GM18951 (cell line): Measurements from ENCODE around the gene SEMA6B.

Source experiments
- POLR2A ChIP-seq: IDR thresholded peaks from 4 replicates; pipeline ENCODE4 v1.6.1; 2011; ENCODE audit warnings: mild to moderate bottlenecking; ENCODE audit not compliant: insufficient read length, insufficient read depth; ENCODE audit errors: extremely low read depth
- in situ Hi-C: fragments of 300-500 bp; cut with MboI; formaldehyde crosslinking; loops from one replicate; pipeline ENCODE4 v1.12.0; 2022; ENCODE audit warnings: low sequenced_read_pairs, mixed read lengths, inconsistent platforms; ENCODE audit not compliant: unreplicated experiment

The SEMA6B gene

DNA sequence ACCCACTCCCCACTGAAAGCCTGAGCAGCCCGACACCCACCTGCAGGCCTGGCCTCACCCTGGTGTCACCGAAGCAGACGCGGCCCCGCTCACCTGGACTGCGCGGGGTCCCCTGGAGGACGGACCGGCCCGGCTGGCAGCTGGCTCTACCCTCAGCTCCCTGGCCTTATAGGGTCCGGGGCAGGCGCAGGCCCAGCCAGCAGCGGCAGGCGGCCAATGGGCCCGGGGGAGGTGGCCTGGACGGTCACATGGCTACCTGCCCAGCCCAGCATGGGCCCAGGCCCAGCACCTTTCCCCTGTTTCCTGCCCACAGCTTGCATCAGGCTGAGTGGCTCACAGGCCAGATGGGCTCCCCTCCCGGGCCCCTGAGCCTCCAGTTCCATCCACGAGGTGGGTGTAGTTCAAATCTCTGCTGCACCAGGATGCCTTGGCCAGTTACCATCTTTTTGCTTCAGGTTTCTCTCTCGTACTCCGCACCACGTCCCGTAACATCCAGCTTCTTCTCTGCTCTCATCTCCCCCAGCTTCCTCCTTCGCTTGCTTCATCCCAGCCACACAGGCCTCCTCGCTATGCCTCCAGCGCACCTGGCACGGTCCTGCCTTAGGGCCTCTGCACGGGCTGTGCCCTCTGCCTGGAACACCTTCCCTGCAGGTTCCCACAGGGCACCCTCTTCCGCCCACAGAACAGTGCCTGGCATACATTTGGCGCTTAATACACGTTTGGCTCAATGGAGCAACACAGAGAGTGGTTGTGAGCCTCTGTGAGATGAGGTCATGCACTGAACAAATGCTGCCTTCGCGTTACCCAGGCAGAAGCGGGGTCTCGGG lies 40.9 kb downstream of the SEMA6B start, which contains the start of gene PLIN4:
Gene PLIN4 (minus strand): TSS at position 142 of the 827 bp plus-strand sequence. CDS start 214 bp downstream, outside the sequence.
- no peak for TF ChIP-seq POLR2A
- in situ Hi-C loops = no loop called here

DNA sequence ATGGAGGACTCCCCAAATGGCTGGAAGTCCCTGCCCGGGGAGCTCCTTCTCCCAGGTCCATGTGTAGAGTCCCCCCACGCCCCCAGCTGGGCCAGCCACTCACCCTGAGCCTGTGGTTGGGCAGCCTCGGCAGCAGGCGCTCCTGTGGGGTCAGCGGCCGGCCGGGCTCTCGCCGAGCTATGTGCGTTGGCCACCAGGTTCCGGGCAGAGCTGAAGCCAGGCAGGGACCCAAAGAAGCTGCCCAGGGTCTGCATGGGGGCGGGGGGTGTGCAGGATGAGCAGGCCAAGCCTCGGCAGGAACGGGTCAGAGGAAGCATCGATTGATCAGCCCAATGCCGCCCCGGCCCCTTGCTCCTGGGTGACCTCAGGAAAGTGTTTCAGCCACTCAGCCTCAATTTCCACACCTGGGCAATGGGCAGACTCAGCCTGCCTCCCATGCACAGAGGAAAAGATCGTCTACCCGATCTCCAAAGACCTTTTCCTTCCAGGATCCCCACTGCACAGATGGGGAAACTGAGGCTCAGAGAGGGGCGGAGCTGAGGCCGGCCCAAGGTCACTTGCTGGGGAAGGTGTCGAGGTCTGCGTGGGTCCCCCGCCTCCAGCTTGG lies 41.9 kb downstream of the SEMA6B start:
- in situ Hi-C loops = no loop called here

GRCh38 chr19:4516939-4517300 lies 42.6 kb downstream of the SEMA6B start:
- in situ Hi-C loops = no loop called here

More for the DNA sequence above, 41.9 kb downstream of the SEMA6B start:
- TF ChIP-seq POLR2A = no peak

GRCh38 chr19:4516199-4516938 lies 43.1 kb downstream of the SEMA6B start:
- no peak for TF ChIP-seq POLR2A

More at GRCh38 chr19:4516939-4517300, 42.6 kb downstream of the SEMA6B start:
- TF ChIP-seq POLR2A = no peak

GRCh38 chr19:4515732-4516131 lies 43.8 kb downstream of the SEMA6B start:
- TF ChIP-seq POLR2A = no peak
- in situ Hi-C loops = no loop called here

More at GRCh38 chr19:4516199-4516938, 43.1 kb downstream of the SEMA6B start:
- in situ Hi-C loops = no loop called here

DNA sequence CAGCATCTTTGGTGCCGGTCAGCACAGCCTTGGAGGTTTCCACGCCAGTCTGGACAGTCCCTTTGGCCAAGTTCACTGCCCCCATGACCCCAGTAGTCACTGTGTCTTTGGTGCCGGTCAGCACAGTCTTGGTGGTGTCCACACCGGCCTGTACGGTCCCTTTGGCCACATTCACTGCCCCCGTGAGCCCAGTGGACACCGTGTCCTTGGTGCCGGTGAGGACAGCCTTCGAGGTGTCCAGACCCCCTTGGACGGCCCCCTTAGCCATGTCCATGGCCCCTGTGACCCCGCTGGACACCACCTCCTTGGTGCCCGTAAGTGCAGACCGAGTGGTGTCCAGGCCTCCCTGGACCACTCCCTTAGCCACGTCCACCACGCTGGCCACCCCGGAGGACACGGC lies 46.2 kb downstream of the SEMA6B start:
- no peak for TF ChIP-seq POLR2A
- in situ Hi-C loops = no loop called here

- no peak for TF ChIP-seq POLR2A
- in situ Hi-C loops = no loop called here
Measured at GRCh38 chr19:4512070-4512469, 47.4 kb downstream of the SEMA6B start.

GRCh38 chr19:4511300-4512054 lies 48.0 kb downstream of the SEMA6B start:
- TF ChIP-seq POLR2A = no peak
- in situ Hi-C loops = no loop called here

- no peak for TF ChIP-seq POLR2A
- in situ Hi-C loops = no loop called here
Measured at GRCh38 chr19:4510435-4511255, 48.8 kb downstream of the SEMA6B start.

GRCh38 chr19:4508698-4509097 lies 50.8 kb downstream of the SEMA6B start:
- TF ChIP-seq POLR2A = no peak
- in situ Hi-C loops = no loop called here

DNA sequence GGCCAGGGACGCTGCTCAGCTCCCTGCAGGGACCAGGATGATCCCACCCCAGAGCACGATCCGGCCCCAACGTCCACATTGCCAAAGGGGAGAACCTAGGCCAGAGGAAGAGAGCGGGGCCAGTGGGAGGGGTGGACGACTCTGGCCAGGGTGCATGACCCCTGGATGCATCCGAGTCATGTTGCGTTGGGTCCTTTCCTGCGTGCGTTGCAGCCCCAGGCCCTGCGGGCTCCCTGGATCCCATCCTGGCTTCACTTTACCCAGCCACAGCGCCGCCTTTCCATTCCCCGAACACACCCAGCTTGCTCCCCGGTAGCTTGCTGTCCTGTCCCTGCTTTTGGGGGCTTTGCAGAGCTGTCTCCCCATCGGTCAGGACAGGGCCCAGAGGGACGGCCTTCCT lies 51.7 kb downstream of the SEMA6B start:
- in situ Hi-C loops = no loop called here
- TF ChIP-seq POLR2A = no peak

DNA sequence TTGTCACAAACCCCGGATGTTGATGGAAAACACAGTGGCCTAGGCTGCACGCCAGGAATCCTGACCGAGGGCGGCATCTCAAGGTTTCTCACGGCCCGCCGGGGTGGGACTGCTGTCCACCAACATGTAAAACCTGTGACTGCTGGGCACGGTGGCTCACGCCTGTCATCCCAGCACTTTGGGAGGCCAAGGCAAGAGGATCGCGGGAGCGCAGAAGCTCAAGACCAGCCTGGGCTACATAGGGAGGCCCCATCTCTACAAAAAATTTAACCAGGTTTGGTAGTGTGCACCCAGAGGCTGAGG lies 52.4 kb downstream of the SEMA6B start:
- in situ Hi-C loops = no loop called here

GRCh38 chr19:4506449-4507149 lies 52.9 kb downstream of the SEMA6B start:
- TF ChIP-seq POLR2A = no peak
- in situ Hi-C loops = no loop called here

More for the DNA sequence above, 52.4 kb downstream of the SEMA6B start:
- no peak for TF ChIP-seq POLR2A
